Suprapubic skin (tissue), 4 donors: Measurements from ENCODE around the gene LAMB4. TPM values are rescaled to one million over a fixed set of nuclear protein-coding genes. Genes with fewer than 3 reads are reported as not detected.

Experiments
- DNase-seq, 2 donors: peaks; one replicate each; pipeline ENCODE4 v3.0.0-alpha.2; 2019; ENCODE audit warnings: low spot score in 2 of 2
- H3K27ac ChIP-seq: fragments of 200-600 bp; sonication (generic); one replicate; pipeline ENCODE4 v1.5.1; 2019
- H3K27me3 ChIP-seq: fragments of 200-600 bp; sonication (generic); one replicate; pipeline ENCODE4 v1.5.1; 2019
- H3K36me3 ChIP-seq: fragments of 200-600 bp; sonication (generic); one replicate; pipeline ENCODE4 v1.5.1; 2019
- H3K4me1 ChIP-seq: fragments of 200-600 bp; sonication (generic); one replicate; pipeline ENCODE4 v1.5.1; 2019
- H3K4me3 ChIP-seq: fragments of 200-600 bp; sonication (generic); one replicate; pipeline ENCODE4 v1.5.1; 2019; ENCODE audit warnings: mild to moderate bottlenecking
- H3K9me3 ChIP-seq: fragments of 200-600 bp; sonication (generic); one replicate; pipeline ENCODE4 v1.5.1; 2019
- EP300 ChIP-seq: sonication (generic); formaldehyde crosslinking; IDR thresholded peaks from one replicate; pipeline ENCODE4 v1.6.1; 2017; ENCODE audit warnings: antibody characterized with exemption
- POLR2A ChIP-seq, 2 donors: fragments of 450-650 bp; IDR thresholded peaks; one replicate each; pipeline ENCODE4 v1.6.1; 2017; ENCODE audit warnings: antibody characterized with exemption in 2 of 2, mild to moderate bottlenecking in 2 of 2, moderate library complexity in 2 of 2
- POLR2AphosphoS5 ChIP-seq, 3 donors: sonication (generic); formaldehyde crosslinking; IDR thresholded peaks; one replicate each; pipeline ENCODE4 v1.6.1; 2017; ENCODE audit warnings: antibody characterized with exemption in 3 of 3
- WGBS: methylation state at CpG from one replicate; pipeline ENCODE4 v1.1.5; 2018; 5-methylcytosine and 5-hydroxymethylcytosine counted together
- total RNA-seq, 4 donors: library from RNA; depleted of rRNA; stranded (reverse); fragments of >200 nt; gene quantifications; one replicate each; pipeline ENCODE4 v1.1.0, GENCODE V29; 2016
- TF ChIP-seq, protein P1 (sequence below), 2 donors: fragments of 200-600 bp in 1 of 2; fragments of 450-650 bp in 1 of 2; sonication (generic) in 1 of 2; IDR thresholded peaks; one replicate each; pipeline ENCODE4 v1.5.1; 2016 to 2019; ENCODE audit warnings: antibody characterized with exemption in 2 of 2, mild to moderate bottlenecking in 1 of 2, moderate library complexity in 1 of 2

LAMB4 gene
- total RNA-seq, 4 donors from 2014 or later: 212 to 642 (median 282) TPM

DNA sequence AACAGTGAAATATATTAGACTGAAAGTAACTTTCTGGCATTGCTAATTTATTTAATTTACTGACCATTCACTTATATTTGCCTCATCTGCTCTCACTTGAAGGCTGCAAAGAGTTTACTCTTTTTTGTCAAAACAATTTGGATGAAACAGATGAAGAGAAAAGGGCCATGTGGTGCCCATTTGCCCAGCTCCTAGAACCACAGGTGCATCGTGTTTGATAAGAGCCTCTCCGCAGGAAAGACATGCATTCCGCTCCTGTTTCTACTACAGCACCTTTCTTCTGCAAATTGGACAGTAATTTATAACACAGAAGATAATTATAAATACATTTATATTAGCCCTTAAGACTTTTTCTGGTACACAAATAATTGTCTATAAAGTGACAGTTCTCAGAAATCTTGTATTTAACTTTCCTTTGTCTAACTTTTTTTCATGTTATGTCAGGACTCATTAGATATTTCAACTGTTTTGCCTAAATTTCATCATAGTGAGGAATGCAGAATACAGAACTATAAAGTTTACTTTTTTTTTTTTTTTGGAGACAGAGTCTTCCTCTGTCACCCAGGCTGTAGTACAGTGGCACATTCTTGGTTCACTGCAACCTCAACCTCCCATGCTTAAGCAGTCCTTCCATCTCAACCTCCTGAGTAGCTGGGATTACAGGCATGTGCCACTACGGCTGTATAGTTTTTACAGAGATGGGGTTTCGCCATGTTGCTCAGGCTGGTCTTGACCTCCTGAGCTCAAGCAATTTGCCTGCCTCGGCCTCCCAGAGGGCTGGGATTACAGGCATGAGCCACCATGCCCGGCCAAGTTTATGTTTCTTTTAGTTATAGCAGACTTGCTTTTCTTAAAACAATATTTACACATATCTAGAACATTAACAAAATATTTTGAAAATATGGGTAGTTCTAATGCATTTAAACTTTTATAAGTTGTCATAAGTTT is 869 bp downstream of the LAMB4 start:
- DNase-seq: no peak
- Histone ChIP-seq H3K27me3 (no peaks in the 10 kb centered on the region), H3K4me1 (no peaks in the 10 kb centered on the region), H3K36me3 (no peaks in the 10 kb centered on the region), H3K27ac (peak overlapping the region; percentile 66), H3K4me3 (peak overlapping the region; percentile 32), H3K9me3 (no peaks in the 10 kb centered on the region)
- TF ChIP-seq EP300: no peak
- TF ChIP-seq, protein P1, sequence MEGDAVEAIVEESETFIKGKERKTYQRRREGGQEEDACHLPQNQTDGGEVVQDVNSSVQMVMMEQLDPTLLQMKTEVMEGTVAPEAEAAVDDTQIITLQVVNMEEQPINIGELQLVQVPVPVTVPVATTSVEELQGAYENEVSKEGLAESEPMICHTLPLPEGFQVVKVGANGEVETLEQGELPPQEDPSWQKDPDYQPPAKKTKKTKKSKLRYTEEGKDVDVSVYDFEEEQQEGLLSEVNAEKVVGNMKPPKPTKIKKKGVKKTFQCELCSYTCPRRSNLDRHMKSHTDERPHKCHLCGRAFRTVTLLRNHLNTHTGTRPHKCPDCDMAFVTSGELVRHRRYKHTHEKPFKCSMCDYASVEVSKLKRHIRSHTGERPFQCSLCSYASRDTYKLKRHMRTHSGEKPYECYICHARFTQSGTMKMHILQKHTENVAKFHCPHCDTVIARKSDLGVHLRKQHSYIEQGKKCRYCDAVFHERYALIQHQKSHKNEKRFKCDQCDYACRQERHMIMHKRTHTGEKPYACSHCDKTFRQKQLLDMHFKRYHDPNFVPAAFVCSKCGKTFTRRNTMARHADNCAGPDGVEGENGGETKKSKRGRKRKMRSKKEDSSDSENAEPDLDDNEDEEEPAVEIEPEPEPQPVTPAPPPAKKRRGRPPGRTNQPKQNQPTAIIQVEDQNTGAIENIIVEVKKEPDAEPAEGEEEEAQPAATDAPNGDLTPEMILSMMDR (IDR thresholded peaks at IDR 0.05): no peak
- TF ChIP-seq POLR2AphosphoS5 (IDR thresholded peaks at IDR 0.05): no peak
- no peak for TF ChIP-seq POLR2A (IDR thresholded peaks at IDR 0.05)
- WGBS: 63% methylated on average over 7 of the region's 7 CpGs

DNA sequence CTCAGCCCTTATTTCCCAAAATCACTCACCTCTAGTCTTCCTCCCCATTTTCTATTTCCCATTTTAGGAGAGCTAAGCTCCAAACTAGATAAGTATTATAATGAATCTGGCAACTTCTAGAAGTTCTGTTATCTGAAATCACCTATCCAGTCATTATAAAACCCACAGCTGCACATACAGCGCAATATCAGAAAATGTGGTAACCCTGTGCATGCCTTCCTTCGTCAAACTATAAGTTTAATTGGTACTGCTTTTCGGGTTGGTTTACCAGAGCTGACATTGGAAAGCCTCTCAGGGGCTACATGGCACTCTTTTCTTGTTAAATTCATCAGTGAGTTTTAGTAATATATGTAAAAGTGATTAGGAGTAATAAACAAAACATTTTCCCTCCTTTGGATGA is 1.6 kb downstream of the LAMB4 start:
- Histone ChIP-seq H3K27ac (peak overlapping the region; percentile 56), H3K9me3 (no peaks in the 10 kb centered on the region), H3K4me1 (no peaks in the 10 kb centered on the region), H3K4me3 (peak overlapping the region; percentile 32), H3K36me3 (no peaks in the 10 kb centered on the region), H3K27me3 (no peaks in the 10 kb centered on the region)
- no peak for DNase-seq
- 56% methylated on average over 3 of the region's 3 CpGs for WGBS
- no peak for TF ChIP-seq POLR2A (IDR thresholded peaks at IDR 0.05)
- no peak for TF ChIP-seq EP300
- TF ChIP-seq POLR2AphosphoS5 (IDR thresholded peaks at IDR 0.05): no peak
- TF ChIP-seq, protein P1 (IDR thresholded peaks at IDR 0.05): no peak

DNA sequence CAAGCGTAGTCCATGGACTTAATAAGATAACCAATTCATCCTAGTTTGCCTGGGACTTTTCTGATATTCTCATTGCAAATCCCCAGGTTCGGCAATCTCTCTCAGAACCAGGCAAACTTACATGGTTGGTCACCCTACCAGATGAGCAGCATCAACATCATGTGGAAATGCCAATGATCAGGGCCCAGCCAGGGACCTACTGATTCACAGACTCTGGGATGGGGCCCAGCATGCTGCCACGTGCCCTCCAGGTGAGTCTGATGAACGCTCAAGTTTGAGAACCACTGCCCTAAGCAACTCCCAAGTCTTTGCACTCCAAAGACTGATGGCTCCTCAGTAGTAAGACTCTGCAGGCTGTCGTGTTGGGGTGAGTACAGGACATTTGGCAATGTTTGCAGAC is 2.7 kb downstream of the LAMB4 start:
- no peaks in the 10 kb centered on the region for H3K27me3 ChIP-seq
- peak overlapping the region; percentile 32 for H3K4me3 ChIP-seq
- TF ChIP-seq POLR2AphosphoS5 (IDR thresholded peaks at IDR 0.05): no peak
- no peak for TF ChIP-seq POLR2A (IDR thresholded peaks at IDR 0.05)
- no peak for TF ChIP-seq EP300
- TF ChIP-seq, protein P1 (IDR thresholded peaks at IDR 0.05): no peak
- no peaks in the 10 kb centered on the region for H3K36me3 ChIP-seq
- no peak for DNase-seq
- WGBS: 66% methylated on average over 5 of the region's 5 CpGs
- peak overlapping the region; percentile 56 for H3K27ac ChIP-seq
- no peaks in the 10 kb centered on the region for H3K4me1 ChIP-seq
- H3K9me3 ChIP-seq: no peaks in the 10 kb centered on the region

DNA sequence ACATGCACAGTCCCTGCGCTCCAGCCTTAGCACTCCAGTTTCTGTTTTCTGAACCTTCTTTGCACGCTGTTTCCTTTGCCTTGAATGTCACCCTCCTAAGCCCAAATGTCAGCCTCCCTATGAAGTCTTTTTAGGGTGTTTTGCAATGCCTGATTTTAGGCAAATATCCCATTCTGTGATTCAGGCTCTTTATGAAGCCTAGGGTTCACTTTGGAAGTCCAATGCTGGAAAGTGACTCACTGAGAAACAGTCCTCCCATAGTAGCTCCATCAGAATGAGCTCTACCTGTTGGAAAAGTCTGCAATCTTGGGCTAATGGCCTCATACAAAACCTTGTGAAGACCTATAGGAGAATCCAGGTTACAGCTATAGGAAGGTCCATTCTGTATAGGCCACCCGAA is 5.3 kb downstream of the LAMB4 start:
- DNase-seq: no peak
- Histone ChIP-seq H3K4me1 (no peaks in the 10 kb centered on the region), H3K36me3 (no peaks in the 10 kb centered on the region), H3K27ac (no peak overlapping the region), H3K27me3 (no peaks in the 10 kb centered on the region), H3K4me3 (no peak overlapping the region), H3K9me3 (no peaks in the 10 kb centered on the region)
- TF ChIP-seq, protein P1 (IDR thresholded peaks at IDR 0.05): no peak
- TF ChIP-seq POLR2A (IDR thresholded peaks at IDR 0.05) (no peak), POLR2AphosphoS5 (IDR thresholded peaks at IDR 0.05) (no peak), EP300 (no peak)
- WGBS: 57% methylated on average over 3 of the region's 3 CpGs

DNA sequence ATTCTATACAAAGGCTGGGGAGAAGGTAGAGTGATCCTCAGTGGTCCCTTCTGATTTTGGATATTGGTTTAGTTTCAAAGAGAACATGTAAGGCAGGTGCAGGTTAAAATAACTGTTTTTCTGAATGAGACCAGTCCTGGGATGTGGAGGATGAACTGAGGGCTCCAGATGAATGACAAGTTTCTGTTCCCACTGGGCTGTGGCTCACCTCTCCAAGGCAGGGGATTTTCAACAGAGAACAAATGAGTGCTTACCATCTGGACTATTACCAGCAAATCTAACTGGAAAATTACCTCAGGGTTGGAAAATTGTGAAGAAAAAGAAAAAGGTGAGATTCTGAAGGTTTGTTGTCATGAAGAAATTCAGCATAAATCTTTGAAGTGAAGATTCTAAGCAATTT is 8.0 kb downstream of the LAMB4 start:
- H3K4me1 ChIP-seq: peaks cover 6% of the 10 kb centered on the region
- no peak for DNase-seq
- no peak for TF ChIP-seq EP300
- TF ChIP-seq, protein P1 (IDR thresholded peaks at IDR 0.05): no peak
- no peak for TF ChIP-seq POLR2AphosphoS5 (IDR thresholded peaks at IDR 0.05)
- no peak for TF ChIP-seq POLR2A (IDR thresholded peaks at IDR 0.05)
- no peaks in the 10 kb centered on the region for H3K36me3 ChIP-seq
- no peak overlapping the region for H3K4me3 ChIP-seq
- H3K27me3 ChIP-seq: no peaks in the 10 kb centered on the region
- no peak overlapping the region for H3K27ac ChIP-seq
- H3K9me3 ChIP-seq: no peaks in the 10 kb centered on the region
